ENCODE measurements around the gene ADAT2. TPM values are rescaled to one million over a fixed set of nuclear protein-coding genes. Genes with fewer than 3 reads are reported as not detected.

ADAT2 gene
- total and polyA plus RNA-seq, 2 donors (not counting 1 experiment from before 2014, with no cell fraction given): 13.6 to 16.0 TPM

DNA sequence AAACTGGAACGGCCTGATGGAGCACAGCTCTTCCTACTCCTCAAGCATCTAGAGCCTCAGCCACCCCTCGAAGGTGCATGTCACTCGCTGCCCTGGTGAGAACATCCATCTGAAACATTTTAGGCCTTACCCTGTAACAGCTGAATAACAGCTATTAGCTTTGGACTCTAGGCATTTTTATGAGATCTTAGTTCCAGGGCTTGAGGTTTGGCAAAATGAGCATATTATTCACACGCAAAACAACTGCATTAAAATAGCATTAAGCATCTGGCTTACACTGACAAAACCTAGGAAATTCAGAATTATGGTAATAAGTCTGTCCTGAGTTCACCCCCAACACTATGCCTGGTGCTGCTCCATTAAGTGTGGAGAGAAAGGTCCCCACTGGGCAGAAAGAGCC is 56.1 kb downstream of the ADAT2 start:
- Histone ChIP-seq H3K4me2 (replicated peaks; ENCODE audit: low read depth, low read length, poor library complexity, severe bottlenecking) (no peak overlapping the region), H4K20me1 (ENCODE audit: control insufficient read depth, insufficient read depth, low read length, poor library complexity, severe bottlenecking) (no peaks in the 10 kb centered on the region), H3K36me3 (replicated peaks in 1 of 2; ENCODE audit: control extremely low read depth in 1 of 2, control insufficient read depth in 1 of 2, extremely low read depth in 1 of 2, insufficient read depth in 2 of 2, low read length in 1 of 2) (no peaks in the 10 kb centered on the region), H3K27me3 (replicated peaks in 1 of 4; ENCODE audit: control extremely low read depth in 1 of 4, control insufficient read depth in 3 of 4, insufficient read depth in 4 of 4, low read length in 3 of 4) (no peaks in the 10 kb centered on the region), H3K79me2 (ENCODE audit: control insufficient read depth, insufficient read depth, low read length) (no peaks in the 10 kb centered on the region), H3K4me3 (ENCODE audit: control extremely low read depth in 1 of 5, extremely low read depth in 1 of 5, insufficient read depth in 1 of 5, low read depth in 2 of 5, low read length in 4 of 5) (no peak overlapping the region), H3K4me1 (ENCODE audit: control insufficient read depth in 2 of 2, insufficient read depth in 2 of 2, low read length in 2 of 2) (no peaks in the 10 kb centered on the region), H3K9ac (ENCODE audit: low read length) (no peak overlapping the region), H2AFZ (ENCODE audit: insufficient read depth, low read depth, low read length, poor library complexity, severe bottlenecking) (no peak overlapping the region), H3K27ac (ENCODE audit: low read length in 2 of 2) (no peak overlapping the region), H3K9me3 (ENCODE audit: control extremely low read depth in 1 of 3, control insufficient read depth in 2 of 3, insufficient read depth in 1 of 3, low read length in 2 of 3) (no peaks in the 10 kb centered on the region)
- intact Hi-C loops (cut with micrococcal nuclease): no loop called here
- 71% methylated on average over 1 of the region's 4 CpGs for WGBS (ENCODE audit: insufficient coverage)
- ChIA-PET POLR2A (no interaction called here), CTCF (no interaction called here)
- no peak overlapping the region for H3K27ac Mint-ChIP-seq
- peaks cover 6% of the 10 kb centered on the region for H3K27me3 Mint-ChIP-seq
- no peak for TF ChIP-seq EZH2 (IDR thresholded peaks at IDR 0.05; ENCODE audit: borderline replicate concordance, insufficient read depth, low read depth, low read length, poor library complexity, severe bottlenecking)
- TF ChIP-seq, protein P1, sequence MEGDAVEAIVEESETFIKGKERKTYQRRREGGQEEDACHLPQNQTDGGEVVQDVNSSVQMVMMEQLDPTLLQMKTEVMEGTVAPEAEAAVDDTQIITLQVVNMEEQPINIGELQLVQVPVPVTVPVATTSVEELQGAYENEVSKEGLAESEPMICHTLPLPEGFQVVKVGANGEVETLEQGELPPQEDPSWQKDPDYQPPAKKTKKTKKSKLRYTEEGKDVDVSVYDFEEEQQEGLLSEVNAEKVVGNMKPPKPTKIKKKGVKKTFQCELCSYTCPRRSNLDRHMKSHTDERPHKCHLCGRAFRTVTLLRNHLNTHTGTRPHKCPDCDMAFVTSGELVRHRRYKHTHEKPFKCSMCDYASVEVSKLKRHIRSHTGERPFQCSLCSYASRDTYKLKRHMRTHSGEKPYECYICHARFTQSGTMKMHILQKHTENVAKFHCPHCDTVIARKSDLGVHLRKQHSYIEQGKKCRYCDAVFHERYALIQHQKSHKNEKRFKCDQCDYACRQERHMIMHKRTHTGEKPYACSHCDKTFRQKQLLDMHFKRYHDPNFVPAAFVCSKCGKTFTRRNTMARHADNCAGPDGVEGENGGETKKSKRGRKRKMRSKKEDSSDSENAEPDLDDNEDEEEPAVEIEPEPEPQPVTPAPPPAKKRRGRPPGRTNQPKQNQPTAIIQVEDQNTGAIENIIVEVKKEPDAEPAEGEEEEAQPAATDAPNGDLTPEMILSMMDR (IDR thresholded peaks at IDR 0.05): no peak
- no peak for DNase-seq
- H3K4me1 Mint-ChIP-seq: no peaks in the 10 kb centered on the region
- no peak for ATAC-seq (ENCODE audit: low read depth)
- H3K4me3 Mint-ChIP-seq: no peak overlapping the region
- H3K9me3 Mint-ChIP-seq (ENCODE audit: insufficient read depth): no peaks in the 10 kb centered on the region

DNA sequence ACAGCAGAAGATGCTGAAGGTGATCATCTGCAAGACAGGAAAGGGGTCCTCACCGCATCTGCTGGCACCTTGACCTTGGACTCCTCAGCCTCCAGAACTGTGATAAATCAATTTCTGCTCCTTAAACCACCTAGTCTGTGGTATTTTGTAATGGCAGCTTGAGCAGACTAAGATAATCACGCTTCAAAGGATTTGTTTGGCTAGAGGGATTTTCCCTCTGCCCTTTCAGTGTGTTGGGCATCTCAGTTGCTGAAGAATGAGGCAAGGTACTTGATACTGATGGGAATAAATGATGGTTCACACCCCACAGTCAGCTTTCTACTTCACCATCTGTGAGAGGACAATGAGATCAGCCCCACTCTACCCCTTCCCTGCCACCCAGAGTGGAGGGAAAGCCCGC is 60.2 kb downstream of the ADAT2 start:
- Mint-ChIP-seq H3K4me3 (no peak overlapping the region), H3K27ac (no peak overlapping the region), H3K27me3 (peaks cover 6% of the 10 kb centered on the region), H3K9me3 (ENCODE audit: insufficient read depth) (no peaks in the 10 kb centered on the region), H3K4me1 (no peaks in the 10 kb centered on the region)
- ATAC-seq (ENCODE audit: low read depth) (no peak), DNase-seq (no peak)
- Histone ChIP-seq H2AFZ (ENCODE audit: insufficient read depth, low read depth, low read length, poor library complexity, severe bottlenecking) (no peak overlapping the region), H4K20me1 (ENCODE audit: control insufficient read depth, insufficient read depth, low read length, poor library complexity, severe bottlenecking) (no peaks in the 10 kb centered on the region), H3K4me3 (ENCODE audit: control extremely low read depth in 1 of 5, extremely low read depth in 1 of 5, insufficient read depth in 1 of 5, low read depth in 2 of 5, low read length in 4 of 5) (no peak overlapping the region), H3K36me3 (replicated peaks in 1 of 2; ENCODE audit: control extremely low read depth in 1 of 2, control insufficient read depth in 1 of 2, extremely low read depth in 1 of 2, insufficient read depth in 2 of 2, low read length in 1 of 2) (no peaks in the 10 kb centered on the region), H3K9me3 (ENCODE audit: control extremely low read depth in 1 of 3, control insufficient read depth in 2 of 3, insufficient read depth in 1 of 3, low read length in 2 of 3) (no peaks in the 10 kb centered on the region), H3K27ac (ENCODE audit: low read length in 2 of 2) (no peak overlapping the region), H3K79me2 (ENCODE audit: control insufficient read depth, insufficient read depth, low read length) (no peaks in the 10 kb centered on the region), H3K4me1 (ENCODE audit: control insufficient read depth in 2 of 2, insufficient read depth in 2 of 2, low read length in 2 of 2) (no peaks in the 10 kb centered on the region), H3K27me3 (replicated peaks in 1 of 4; ENCODE audit: control extremely low read depth in 1 of 4, control insufficient read depth in 3 of 4, insufficient read depth in 4 of 4, low read length in 3 of 4) (no peaks in the 10 kb centered on the region), H3K4me2 (replicated peaks; ENCODE audit: low read depth, low read length, poor library complexity, severe bottlenecking) (no peak overlapping the region), H3K9ac (ENCODE audit: low read length) (no peak overlapping the region)
- ChIA-PET POLR2A (no interaction called here), CTCF (no interaction called here)
- TF ChIP-seq, protein P1 (IDR thresholded peaks at IDR 0.05): no peak
- TF ChIP-seq EZH2 (IDR thresholded peaks at IDR 0.05; ENCODE audit: borderline replicate concordance, insufficient read depth, low read depth, low read length, poor library complexity, severe bottlenecking): no peak
- intact Hi-C loops (cut with micrococcal nuclease): no loop called here
- 90% methylated on average over 2 of the region's 3 CpGs for WGBS (ENCODE audit: insufficient coverage)

Measured in B cell (primary cell).